ENCODE data around the gene EFHC1. TPM values are rescaled to one million over a fixed set of nuclear protein-coding genes. Genes with fewer than 3 reads are reported as not detected.

Gene EFHC1
- total RNA-seq, 1 experiment from 2014 or later, result 11.5 TPM

DNA sequence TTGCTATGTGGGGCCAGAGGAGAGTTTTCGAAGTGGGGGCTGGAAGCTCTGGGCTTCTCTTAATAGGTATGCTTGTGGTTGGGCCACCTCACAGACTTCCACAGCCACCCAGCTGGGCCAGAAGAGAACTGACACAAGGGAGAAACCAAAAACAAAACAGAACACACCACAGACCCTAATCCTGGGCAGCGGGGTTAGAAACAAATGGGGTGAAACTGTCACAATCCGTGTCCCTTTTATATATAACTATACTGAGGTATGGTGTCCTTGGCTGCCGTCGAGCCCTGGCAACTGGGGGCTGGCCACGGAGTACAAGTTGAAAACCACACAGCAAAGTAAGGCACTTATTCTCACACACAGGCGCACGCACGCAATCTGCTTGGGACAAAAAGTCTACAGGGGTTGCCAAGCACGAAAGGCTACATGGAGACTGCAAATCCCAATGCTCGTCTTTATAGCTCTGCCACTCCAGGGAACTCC is 78.4 kb downstream of the EFHC1 start:
- Histone ChIP-seq H3K36me3 (replicated peaks; ENCODE audit: control insufficient read depth, insufficient read depth, low read length) (no peaks in the 10 kb centered on the region), H3K27me3 (ENCODE audit: control insufficient read depth, insufficient read depth, low read length) (no peaks in the 10 kb centered on the region), H3K4me3 (ENCODE audit: insufficient read depth, low read depth, low read length) (no peak overlapping the region)
- no peak for DNase-seq

GRCh38 chr6:52499026-52499425 is 78.9 kb downstream of the EFHC1 start:
- Histone ChIP-seq H3K4me3 (ENCODE audit: insufficient read depth, low read depth, low read length) (no peak overlapping the region), H3K27me3 (ENCODE audit: control insufficient read depth, insufficient read depth, low read length) (no peaks in the 10 kb centered on the region), H3K36me3 (replicated peaks; ENCODE audit: control insufficient read depth, insufficient read depth, low read length) (no peaks in the 10 kb centered on the region)
- DNase-seq, result no peak

DNA sequence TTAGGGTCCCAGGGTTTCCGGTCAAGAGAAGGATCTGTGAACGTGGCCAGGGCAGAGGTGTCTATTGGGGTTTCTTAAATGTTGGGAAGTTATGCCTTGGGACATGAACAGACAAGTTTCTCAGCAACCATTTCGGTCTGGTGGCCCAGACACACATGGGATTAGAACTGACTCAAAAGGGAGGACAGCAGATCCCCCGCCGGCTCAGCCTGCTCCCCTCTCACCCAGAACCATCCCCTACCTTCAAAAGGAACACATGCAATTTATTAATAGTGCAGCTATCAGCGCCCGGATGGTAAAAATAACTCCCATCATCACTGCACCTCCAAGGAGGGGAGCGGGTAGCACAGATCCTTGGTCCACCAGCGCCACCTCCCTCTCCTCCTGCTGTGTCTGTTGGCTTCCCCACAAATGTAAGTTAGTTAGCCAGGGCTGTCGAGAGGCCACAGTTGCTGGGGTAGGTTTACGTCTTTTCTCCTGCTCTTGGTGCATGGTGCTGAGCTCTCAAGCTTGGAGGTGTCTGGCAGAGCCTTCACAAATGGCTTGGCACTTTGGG is 79.6 kb downstream of the EFHC1 start:
- H3K27me3 ChIP-seq (ENCODE audit: control insufficient read depth, insufficient read depth, low read length), result no peaks in the 10 kb centered on the region
- H3K4me3 ChIP-seq (ENCODE audit: insufficient read depth, low read depth, low read length), result no peak overlapping the region
- no peaks in the 10 kb centered on the region for H3K36me3 ChIP-seq (replicated peaks; ENCODE audit: control insufficient read depth, insufficient read depth, low read length)
- no peak for DNase-seq

- no peak for DNase-seq
- no peaks in the 10 kb centered on the region for H3K36me3 ChIP-seq (replicated peaks; ENCODE audit: control insufficient read depth, insufficient read depth, low read length)
- no peaks in the 10 kb centered on the region for H3K27me3 ChIP-seq (ENCODE audit: control insufficient read depth, insufficient read depth, low read length)
These were observed 80.3 kb downstream of the EFHC1 start for GRCh38 chr6:52500238-52501129.

DNA sequence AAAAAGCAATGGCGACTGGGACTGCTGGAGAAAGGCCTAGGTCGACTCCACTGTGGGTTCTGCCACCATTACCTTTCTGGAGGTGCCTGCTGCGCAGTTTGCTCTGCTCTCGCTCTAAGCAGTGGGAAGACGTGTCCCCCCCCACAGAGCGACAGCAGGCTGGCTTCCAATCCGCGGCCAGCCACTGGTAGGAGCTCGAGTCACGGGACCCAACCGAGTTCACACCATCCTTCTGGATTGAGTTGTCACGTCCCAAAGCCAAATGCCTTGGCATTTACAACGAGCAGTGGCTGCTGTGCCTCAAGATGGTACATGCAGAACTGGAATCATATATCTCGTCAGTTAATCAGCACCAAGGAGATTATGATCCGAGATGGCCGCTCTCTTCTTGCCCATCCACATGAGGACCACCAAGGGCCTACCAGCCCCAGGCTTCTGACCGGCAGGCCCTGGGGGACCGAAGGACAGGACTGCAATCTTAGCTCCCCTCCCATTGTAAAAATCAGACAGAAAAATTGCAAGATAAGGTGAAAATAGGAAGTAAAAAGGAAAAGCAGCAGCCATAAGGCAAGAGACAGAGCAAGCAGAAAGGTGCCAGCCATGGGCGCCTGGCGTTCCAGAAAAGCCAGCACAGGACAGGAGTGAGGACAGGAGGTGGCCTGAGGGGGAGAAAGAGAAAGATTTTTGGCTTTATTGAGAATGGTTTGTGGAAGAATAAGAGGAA is 82.3 kb downstream of the EFHC1 start:
- H3K4me3 ChIP-seq (ENCODE audit: insufficient read depth, low read depth, low read length), result no peak overlapping the region
- peaks cover 3% of the 10 kb centered on the region for H3K36me3 ChIP-seq (replicated peaks; ENCODE audit: control insufficient read depth, insufficient read depth, low read length)
- no peak for DNase-seq
- H3K27me3 ChIP-seq (ENCODE audit: control insufficient read depth, insufficient read depth, low read length), result no peaks in the 10 kb centered on the region

More at GRCh38 chr6:52500238-52501129, 80.3 kb downstream of the EFHC1 start:
- no peak overlapping the region for H3K4me3 ChIP-seq (ENCODE audit: insufficient read depth, low read depth, low read length)

DNA sequence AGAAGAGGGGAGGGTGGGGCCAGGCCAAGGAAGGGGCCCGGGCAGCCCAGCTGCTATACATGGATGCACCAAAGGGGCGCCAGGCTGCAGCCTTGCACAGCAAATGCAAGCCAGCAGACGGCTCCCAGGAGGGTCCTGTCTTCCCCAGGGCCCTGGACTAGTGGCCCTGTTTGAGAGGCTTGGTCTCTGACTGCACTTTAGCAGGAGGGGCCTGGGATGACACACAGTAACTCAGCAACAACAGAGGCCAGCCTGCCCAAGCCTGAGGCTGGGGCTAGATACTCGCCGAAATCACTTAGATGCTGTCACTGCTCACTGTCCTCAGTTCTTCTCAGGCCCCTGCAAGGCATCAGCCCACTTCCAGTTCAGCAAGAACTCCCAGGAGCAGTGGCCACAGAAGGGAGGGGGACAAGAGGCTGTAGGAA is 83.2 kb downstream of the EFHC1 start:
- DNase-seq, result peak; percentile 85
- H3K27me3 ChIP-seq (ENCODE audit: control insufficient read depth, insufficient read depth, low read length), result no peaks in the 10 kb centered on the region
- H3K36me3 ChIP-seq (replicated peaks; ENCODE audit: control insufficient read depth, insufficient read depth, low read length), result peaks cover 6% of the 10 kb centered on the region
- no peak overlapping the region for H3K4me3 ChIP-seq (ENCODE audit: insufficient read depth, low read depth, low read length)

GRCh38 chr6:52503851-52504781 is 84.0 kb downstream of the EFHC1 start:
- Histone ChIP-seq H3K4me3 (ENCODE audit: insufficient read depth, low read depth, low read length) (no peak overlapping the region), H3K27me3 (ENCODE audit: control insufficient read depth, insufficient read depth, low read length) (no peaks in the 10 kb centered on the region), H3K36me3 (replicated peaks; ENCODE audit: control insufficient read depth, insufficient read depth, low read length) (peaks cover 10% of the 10 kb centered on the region)
- no peak for DNase-seq

DNA sequence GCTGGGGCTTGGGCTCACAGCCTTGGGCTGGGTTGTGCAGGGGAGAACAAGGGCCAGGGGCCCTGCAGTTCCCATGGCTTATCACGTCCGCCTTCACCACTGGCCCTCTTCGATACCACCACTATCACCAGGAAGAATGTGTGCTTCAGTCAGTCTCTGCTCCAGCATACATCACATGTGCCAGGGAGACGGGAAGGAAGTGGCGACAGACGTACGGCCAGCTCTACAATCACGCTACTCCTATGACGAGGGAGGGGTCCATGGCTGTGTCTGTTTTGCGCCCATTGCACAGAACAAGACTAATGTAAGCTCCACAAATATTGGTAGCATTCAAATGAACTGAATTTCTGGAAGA is 84.6 kb downstream of the EFHC1 start:
- no peak for DNase-seq
- no peaks in the 10 kb centered on the region for H3K27me3 ChIP-seq (ENCODE audit: control insufficient read depth, insufficient read depth, low read length)
- H3K4me3 ChIP-seq (ENCODE audit: insufficient read depth, low read depth, low read length), result no peak overlapping the region
- H3K36me3 ChIP-seq (replicated peaks; ENCODE audit: control insufficient read depth, insufficient read depth, low read length), result peaks cover 11% of the 10 kb centered on the region

GRCh38 chr6:52505726-52506409 is 85.7 kb downstream of the EFHC1 start:
- Histone ChIP-seq H3K36me3 (replicated peaks; ENCODE audit: control insufficient read depth, insufficient read depth, low read length) (peaks cover 11% of the 10 kb centered on the region), H3K4me3 (ENCODE audit: insufficient read depth, low read depth, low read length) (no peak overlapping the region), H3K27me3 (ENCODE audit: control insufficient read depth, insufficient read depth, low read length) (no peaks in the 10 kb centered on the region)
- DNase-seq, result peak; percentile 68

DNA sequence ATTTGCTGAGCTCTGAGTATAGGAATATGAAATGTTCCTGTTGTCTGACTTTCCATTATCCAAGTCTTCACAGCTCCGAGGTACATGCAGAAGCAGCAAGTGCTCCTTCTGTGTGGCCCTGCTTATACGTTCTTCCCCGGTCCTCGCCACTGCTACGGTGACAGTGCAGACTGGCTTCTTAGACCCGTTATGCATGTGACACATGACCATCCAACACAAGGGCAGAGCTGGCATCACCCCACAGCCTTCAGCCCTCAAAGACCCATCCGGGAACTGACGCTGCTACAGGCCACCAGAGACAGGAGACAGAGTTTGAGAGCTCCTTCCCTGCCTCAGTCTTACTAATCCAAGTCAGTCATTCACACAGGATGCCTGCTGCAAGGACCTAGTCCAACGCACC is 86.3 kb downstream of the EFHC1 start:
- peaks cover 11% of the 10 kb centered on the region for H3K36me3 ChIP-seq (replicated peaks; ENCODE audit: control insufficient read depth, insufficient read depth, low read length)
- no peak for DNase-seq
- H3K27me3 ChIP-seq (ENCODE audit: control insufficient read depth, insufficient read depth, low read length), result no peaks in the 10 kb centered on the region
- H3K4me3 ChIP-seq (ENCODE audit: insufficient read depth, low read depth, low read length), result no peak overlapping the region

- H3K4me3 ChIP-seq (ENCODE audit: insufficient read depth, low read depth, low read length), result no peak overlapping the region
- H3K36me3 ChIP-seq (replicated peaks; ENCODE audit: control insufficient read depth, insufficient read depth, low read length), result peaks cover 11% of the 10 kb centered on the region
- no peaks in the 10 kb centered on the region for H3K27me3 ChIP-seq (ENCODE audit: control insufficient read depth, insufficient read depth, low read length)
- DNase-seq, result no peak
These were observed 87.6 kb downstream of the EFHC1 start for GRCh38 chr6:52507557-52508260.

DNA sequence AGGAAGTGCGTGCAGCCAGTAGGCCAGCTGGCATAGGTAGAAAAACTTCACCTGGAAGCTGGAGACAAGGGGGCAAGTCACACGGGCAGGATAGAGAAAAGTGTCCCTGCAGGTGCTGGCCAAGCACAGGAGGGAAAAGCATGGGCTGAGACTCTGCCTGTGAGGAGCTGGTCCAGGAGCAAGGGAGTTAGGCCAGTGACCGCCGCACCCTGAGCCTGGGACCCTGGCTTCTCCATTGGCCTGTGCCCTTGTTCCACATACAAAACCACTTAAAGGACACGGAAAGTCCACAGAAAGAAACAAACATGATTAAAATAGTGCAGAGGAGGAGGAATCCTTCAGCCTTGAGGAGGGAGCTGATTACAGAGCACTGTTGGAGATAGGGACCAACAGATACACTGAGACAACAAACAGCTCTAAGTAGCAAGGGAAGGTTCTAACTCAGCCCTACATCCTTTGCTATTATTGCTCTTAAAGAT is 88.2 kb downstream of the EFHC1 start:
- Histone ChIP-seq H3K27me3 (ENCODE audit: control insufficient read depth, insufficient read depth, low read length) (no peaks in the 10 kb centered on the region), H3K4me3 (ENCODE audit: insufficient read depth, low read depth, low read length) (no peak overlapping the region), H3K36me3 (replicated peaks; ENCODE audit: control insufficient read depth, insufficient read depth, low read length) (peaks cover 11% of the 10 kb centered on the region)
- DNase-seq, result no peak
